ENCODE data around the gene CTRB1. TPM values are rescaled to one million over a fixed set of nuclear protein-coding genes. Genes with fewer than 3 reads are reported as not detected.
"Not testable (repeated sequence)": the region's sequence is repeated elsewhere in the genome, so short reads cannot be mapped to it uniquely, and the experiment has no call there.

CTRB1 gene
- total RNA-seq, 3 donors from 2014 or later: 0.67 to 0.76 TPM; not detected in 1

- Histone ChIP-seq H3K36me3 (ENCODE audit: low read depth) (no peaks in the 10 kb centered on the region), H3K4me3 (no peak overlapping the region), H3K9me3 (no peaks in the 10 kb centered on the region), H3K4me1 (ENCODE audit: low read depth) (peaks cover 11% of the 10 kb centered on the region)
- intact Hi-C loops (cut with DNase I, micrococcal nuclease): loop anchor here (10.0 kb wide), 2 partner anchors 197 to 267 kb away; partner anchors contain the start of gene TMEM170A (in 1 of the 2)
- peak in 1 of 3 donors; percentile 11 for DNase-seq
- no peak for TF ChIP-seq CTCF (IDR thresholded peaks at IDR 0.05)
- ATAC-seq: no peak
Measured at GRCh38 chr16:75198135-75198600, 20.6 kb upstream of the CTRB1 start.

DNA sequence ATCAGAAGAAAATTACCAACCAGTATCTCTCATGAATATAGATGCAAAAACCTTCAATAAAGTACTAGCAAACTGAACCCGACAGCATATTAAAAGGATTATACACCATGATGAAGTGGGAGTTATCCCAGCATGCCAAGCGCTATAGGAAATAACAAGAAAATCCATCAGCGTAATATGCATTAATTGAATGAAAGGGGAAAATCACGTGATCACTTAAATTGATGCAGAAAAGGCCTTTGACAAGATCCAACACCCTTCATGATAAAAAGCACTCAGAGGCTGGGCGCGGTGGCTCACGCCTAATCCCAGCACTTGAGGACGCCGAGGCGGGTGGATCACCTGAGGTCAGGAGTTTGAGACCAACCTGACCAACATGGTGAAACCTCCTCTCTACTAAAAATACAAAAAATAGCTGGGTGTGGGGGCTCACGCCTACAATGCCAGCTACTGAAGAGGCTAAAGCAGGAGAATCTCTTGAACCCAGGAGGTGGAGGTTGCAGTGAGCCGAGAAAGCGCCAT is 16.7 kb upstream of the CTRB1 start:
- Histone ChIP-seq H3K4me3 (no peak overlapping the region), H3K4me1 (ENCODE audit: low read depth) (peaks cover 11% of the 10 kb centered on the region), H3K36me3 (ENCODE audit: low read depth) (no peaks in the 10 kb centered on the region), H3K9me3 (no peaks in the 10 kb centered on the region)
- peak in 1 of 3 donors; percentile 21 for DNase-seq
- intact Hi-C loops (cut with DNase I, micrococcal nuclease): no loop called here
- ATAC-seq: no peak
- TF ChIP-seq CTCF (IDR thresholded peaks at IDR 0.05): no peak

GRCh38 chr16:75203096-75203495 is 15.7 kb upstream of the CTRB1 start:
- H3K36me3 ChIP-seq (ENCODE audit: low read depth): no peaks in the 10 kb centered on the region
- peak in 1 of 3 donors; percentile 8 for DNase-seq
- intact Hi-C loops (cut with DNase I, micrococcal nuclease): no loop called here

DNA sequence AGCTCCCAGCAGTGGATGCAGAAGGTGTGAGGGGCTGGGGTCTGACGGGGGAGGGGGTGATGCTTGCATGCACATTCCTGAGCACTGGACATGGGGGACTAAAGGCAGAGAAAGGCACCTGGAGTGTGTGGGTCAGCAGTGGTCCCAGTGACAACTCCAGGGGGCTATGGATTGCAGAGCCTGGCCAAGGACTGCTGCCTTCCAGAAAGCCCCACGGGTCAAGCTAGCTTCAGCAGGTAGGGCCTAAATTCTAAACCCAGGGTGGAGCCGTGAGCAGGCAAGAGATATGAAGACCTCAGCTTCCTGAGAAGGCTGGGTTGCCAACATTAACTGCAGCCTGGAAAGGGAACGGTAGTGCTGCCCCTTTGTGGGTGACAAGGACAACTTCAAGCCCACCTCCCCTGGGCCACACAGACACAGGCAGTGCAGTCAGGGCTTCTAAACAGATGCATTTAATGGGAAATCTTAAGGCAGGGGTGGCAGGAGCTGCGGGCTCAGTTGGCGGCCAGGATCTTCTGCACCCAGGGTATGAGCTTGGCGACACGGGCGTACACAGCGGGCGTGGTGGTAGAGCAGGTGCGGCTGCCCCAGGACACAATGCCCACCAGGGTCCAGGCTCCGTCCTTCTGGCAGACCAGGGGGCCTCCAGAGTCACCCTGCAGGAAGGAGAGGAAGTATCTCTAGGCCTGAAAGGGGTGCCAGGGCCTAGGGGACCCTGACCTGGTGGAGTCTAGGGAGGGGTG is 14.9 kb upstream of the CTRB1 start:
- ATAC-seq (no peak), DNase-seq (peak in 2 of 3 donors; percentile 9 to 19)
- no peak for TF ChIP-seq CTCF (IDR thresholded peaks at IDR 0.05)
- H3K4me1 ChIP-seq (ENCODE audit: low read depth): peaks cover 6% of the 10 kb centered on the region
- H3K36me3 ChIP-seq (ENCODE audit: low read depth): no peaks in the 10 kb centered on the region
- no peak overlapping the region for H3K4me3 ChIP-seq
- no peaks in the 10 kb centered on the region for H3K9me3 ChIP-seq
- intact Hi-C loops (cut with DNase I, micrococcal nuclease): no loop called here

More at GRCh38 chr16:75203096-75203495, 15.7 kb upstream of the CTRB1 start:
- TF ChIP-seq CTCF (IDR thresholded peaks at IDR 0.05): no peak
- Histone ChIP-seq H3K4me3 (no peak overlapping the region), H3K4me1 (ENCODE audit: low read depth) (peaks cover 10% of the 10 kb centered on the region), H3K9me3 (no peaks in the 10 kb centered on the region)
- no peak for ATAC-seq

GRCh38 chr16:75204410-75204758 is 14.4 kb upstream of the CTRB1 start:
- TF ChIP-seq CTCF (IDR thresholded peaks at IDR 0.05): no peak
- ATAC-seq (no peak), DNase-seq (peak in 1 of 3 donors; percentile 10)
- Histone ChIP-seq H3K4me1 (ENCODE audit: low read depth) (peaks cover 2% of the 10 kb centered on the region), H3K9me3 (no peaks in the 10 kb centered on the region), H3K36me3 (ENCODE audit: low read depth) (no peaks in the 10 kb centered on the region), H3K4me3 (no peak overlapping the region)
- intact Hi-C loops (cut with DNase I, micrococcal nuclease): no loop called here

DNA sequence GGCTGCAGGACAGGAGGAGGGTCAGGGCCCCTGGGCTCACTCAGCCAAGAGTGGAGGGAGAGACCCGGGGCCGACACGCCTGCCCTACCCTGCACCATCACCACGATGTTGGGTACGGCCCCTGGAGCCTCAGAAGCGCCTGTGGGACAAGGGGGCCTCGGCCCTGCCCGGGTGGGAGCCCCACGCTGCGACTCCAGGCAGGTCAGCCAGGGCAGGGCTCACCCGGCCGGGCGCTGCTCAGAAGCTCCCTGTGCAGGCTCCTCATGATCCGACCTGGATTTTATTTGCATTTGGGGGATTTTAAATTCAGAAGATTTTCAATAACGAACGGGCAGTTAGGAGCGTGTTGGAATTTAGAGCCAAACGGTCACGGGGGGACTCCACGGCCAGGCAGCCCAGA is 13.9 kb upstream of the CTRB1 start:
- H3K4me3 ChIP-seq; H3K36me3 ChIP-seq (ENCODE audit: low read depth); ATAC-seq; H3K9me3 ChIP-seq; intact Hi-C loops (cut with DNase I, micrococcal nuclease); H3K4me1 ChIP-seq (ENCODE audit: low read depth); DNase-seq: not testable (repeated sequence)

DNA sequence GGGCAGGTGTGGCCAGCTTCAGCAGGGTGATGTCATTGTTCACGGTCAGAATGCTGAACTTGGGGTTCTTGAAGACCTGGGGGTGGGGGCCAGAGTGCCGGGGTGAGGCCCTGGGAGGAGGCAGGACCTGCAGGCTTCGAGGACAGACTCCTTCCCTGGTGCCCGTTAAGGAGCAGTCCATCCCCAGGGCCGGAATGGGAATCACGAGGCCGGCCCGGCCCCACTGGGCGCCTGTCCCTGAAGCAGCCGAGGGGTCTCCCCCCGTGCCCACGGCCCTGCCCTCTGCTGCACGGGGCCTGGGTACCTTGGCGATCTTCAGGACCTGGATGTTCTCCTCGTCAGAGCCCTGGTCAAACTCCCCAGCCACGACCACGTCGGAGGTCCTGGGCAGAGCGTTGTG is 13.3 kb upstream of the CTRB1 start:
- ATAC-seq; intact Hi-C loops (cut with DNase I, micrococcal nuclease); H3K4me3 ChIP-seq; H3K4me1 ChIP-seq (ENCODE audit: low read depth); DNase-seq; H3K9me3 ChIP-seq; H3K36me3 ChIP-seq (ENCODE audit: low read depth): not testable (repeated sequence)

DNA sequence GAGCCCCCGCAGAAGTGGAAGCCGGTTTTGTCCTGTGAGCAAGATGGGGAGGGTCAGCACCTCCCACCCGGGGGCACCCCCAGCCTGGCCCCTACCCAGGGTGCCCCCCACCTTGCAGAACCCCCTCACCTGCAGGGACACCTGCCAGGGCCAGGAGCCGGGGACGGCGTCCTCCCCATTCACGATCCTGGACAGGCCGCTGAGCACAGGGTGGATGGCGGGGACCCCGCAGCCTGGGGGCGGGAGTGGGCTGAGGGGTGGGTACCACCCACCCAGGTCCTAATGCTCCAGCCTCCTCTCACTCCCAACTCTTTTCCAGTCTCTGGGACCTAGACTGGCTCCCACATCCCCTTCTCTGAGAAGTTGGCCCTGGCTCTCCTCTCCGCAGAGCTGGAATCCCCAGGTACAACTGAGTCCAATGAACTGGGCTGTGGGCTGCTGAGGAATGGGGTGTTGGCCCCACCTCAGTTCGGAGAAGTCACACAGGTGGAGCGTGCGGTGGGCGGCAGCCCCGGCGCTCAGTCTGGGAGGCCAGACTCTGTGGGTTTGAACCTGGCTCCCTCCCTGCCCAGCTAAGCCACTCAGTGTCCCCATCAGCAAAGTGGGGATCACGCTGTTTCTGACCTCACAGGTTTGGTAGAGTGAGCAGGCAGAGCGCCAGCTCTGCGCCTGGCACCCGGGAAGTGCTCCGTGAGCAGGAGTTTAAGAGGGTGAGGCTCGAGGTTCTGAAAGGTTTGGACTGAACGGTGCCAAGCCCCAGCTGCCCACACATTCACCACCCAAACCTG is 12.6 kb upstream of the CTRB1 start:
- not testable (repeated sequence) for H3K4me1 ChIP-seq (ENCODE audit: low read depth); H3K9me3 ChIP-seq; H3K36me3 ChIP-seq (ENCODE audit: low read depth); H3K4me3 ChIP-seq
- DNase-seq: peak in 2 of 3 donors; percentile 14 to 27
- intact Hi-C loops (cut with DNase I, micrococcal nuclease): loop anchor here (2.0 kb wide), 1 partner anchor 19 kb away; no protein-coding TSS in a partner anchor
- ATAC-seq: peak; percentile 11

All from mucosa of descending colon (tissue), 3 donors.